GM12891 (cell line): ENCODE measurements around the gene TENM4.

ENCODE experiments used
- POLR2A ChIP-seq: IDR thresholded peaks from 2 replicates; pipeline ENCODE4 v1.6.1; 2011; ENCODE audit warnings: low read depth, low read length, control low read depth
- POLR2AphosphoS5 ChIP-seq: IDR thresholded peaks from 2 replicates; pipeline ENCODE4 v1.6.1; 2011; ENCODE audit warnings: low read depth, low read length, control low read depth
- POU2F2 ChIP-seq: IDR thresholded peaks from 2 replicates; pipeline ENCODE4 v1.6.1; 2011; ENCODE audit warnings: low read depth, mild to moderate bottlenecking, control low read depth, low read length, moderate library complexity
- SPI1 ChIP-seq: IDR thresholded peaks from 2 replicates; pipeline ENCODE4 v1.6.1; 2011; ENCODE audit warnings: low read depth, low read length, control low read depth
- TAF1 ChIP-seq: IDR thresholded peaks from 2 replicates; pipeline ENCODE4 v1.6.1; 2011; ENCODE audit warnings: low read depth, low read length, control low read depth

DNA sequence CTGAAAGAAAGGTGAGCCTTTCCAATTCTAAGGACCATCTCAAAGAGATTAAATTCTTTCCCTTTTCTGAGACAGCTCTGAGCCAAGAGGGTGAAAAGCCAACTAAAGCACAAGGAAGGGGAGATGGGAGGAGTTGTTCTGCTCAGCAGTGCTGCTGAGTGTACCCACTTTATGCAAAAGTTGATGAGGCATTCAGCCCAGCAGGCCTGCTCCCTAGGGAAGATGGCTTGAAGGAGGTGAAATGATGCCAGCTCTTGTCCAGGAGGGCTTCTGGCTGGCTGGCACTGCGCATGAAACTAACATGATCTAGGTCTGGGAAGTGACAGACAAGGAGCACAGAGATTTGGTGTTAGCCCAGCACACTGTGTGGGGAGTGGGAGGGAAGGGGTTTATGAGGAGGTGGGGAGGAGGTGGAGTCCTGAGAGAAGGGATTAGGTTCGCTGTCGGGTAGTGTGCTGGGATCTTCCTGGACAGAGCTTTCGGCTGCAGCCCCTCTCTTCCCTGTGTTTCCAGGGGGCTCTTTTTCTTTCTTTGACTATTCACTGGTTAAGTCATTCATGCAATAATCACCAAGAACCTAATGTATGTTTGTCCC, 640.6 kb downstream of the TENM4 start:
- TF ChIP-seq SPI1 (no peak), POLR2A (no peak), POLR2AphosphoS5 (no peak), TAF1 (no peak), POU2F2 (no peak)
